ENCODE data around the gene FGD2. TPM values are rescaled to one million over a fixed set of nuclear protein-coding genes. Genes with fewer than 3 reads are reported as not detected.

FGD2 gene
- total RNA-seq, 4 donors from 2014 or later = 0.39 to 6.2 (median 5.0) TPM

GRCh38 chr6:37029249-37029971, 24.0 kb downstream of the FGD2 start:
- ATAC-seq (peak; percentile 77 to 82), DNase-seq (peak; percentile 41 to 69)
- Histone ChIP-seq H3K27ac (no peak overlapping the region), H3K4me3 (no peak overlapping the region), H3K9me3 (no peaks in the 10 kb centered on the region), H3K36me3 (no peaks in the 10 kb centered on the region), H3K4me1 (no peaks in the 10 kb centered on the region), H3K27me3 (no peaks in the 10 kb centered on the region)
- TF ChIP-seq POLR2A (IDR thresholded peaks at IDR 0.05) (no peak), CTCF (IDR thresholded peaks at IDR 0.05 in 4 of 5, conservative IDR thresholded peaks at IDR 0.05 in 1 of 5) (peak in 4 of 5 experiments; percentile 63 to 82 (median 76))
- in situ Hi-C loops (cut with MboI; ENCODE audit: low sequenced_read_pairs in 4 of 4) = loop anchor here in 1 of 4 donors (10.0 kb wide), 1 partner anchor 175 kb away; no protein-coding TSS in a partner anchor
- intact Hi-C loops (cut with DNase I; ENCODE audit: low total_unique reads) = loop anchor here (1.0 kb wide), 2 partner anchors 142 to 181 kb away; no protein-coding TSS in a partner anchor

- TF ChIP-seq CTCF (IDR thresholded peaks at IDR 0.05 in 4 of 5, conservative IDR thresholded peaks at IDR 0.05 in 1 of 5) (no peak), POLR2A (IDR thresholded peaks at IDR 0.05) (no peak)
- no peaks in the 10 kb centered on the region for H3K9me3 ChIP-seq
- ATAC-seq = no peak
- intact Hi-C loops (cut with DNase I; ENCODE audit: low total_unique reads) = no loop called here
- H3K4me3 ChIP-seq = no peak overlapping the region
- no peak for DNase-seq
- H3K36me3 ChIP-seq = no peaks in the 10 kb centered on the region
- in situ Hi-C loops (cut with MboI; ENCODE audit: low sequenced_read_pairs in 4 of 4) = no loop called here
- H3K27ac ChIP-seq = no peak overlapping the region
- no peaks in the 10 kb centered on the region for H3K27me3 ChIP-seq
- H3K4me1 ChIP-seq = no peaks in the 10 kb centered on the region
Measured at GRCh38 chr6:37030599-37030998, 25.1 kb downstream of the FGD2 start.

- H3K36me3 ChIP-seq = no peaks in the 10 kb centered on the region
- H3K27me3 ChIP-seq = no peaks in the 10 kb centered on the region
- H3K27ac ChIP-seq = no peak overlapping the region
- no peaks in the 10 kb centered on the region for H3K9me3 ChIP-seq
- no peaks in the 10 kb centered on the region for H3K4me1 ChIP-seq
- no peak overlapping the region for H3K4me3 ChIP-seq
- DNase-seq (no peak), ATAC-seq (no peak)
- in situ Hi-C loops (cut with MboI; ENCODE audit: low sequenced_read_pairs in 4 of 4) = no loop called here
- TF ChIP-seq CTCF (IDR thresholded peaks at IDR 0.05 in 4 of 5, conservative IDR thresholded peaks at IDR 0.05 in 1 of 5) (no peak), POLR2A (IDR thresholded peaks at IDR 0.05) (no peak)
- intact Hi-C loops (cut with DNase I; ENCODE audit: low total_unique reads) = no loop called here
Measured at GRCh38 chr6:37032239-37032638, 26.8 kb downstream of the FGD2 start.

GRCh38 chr6:37033255-37033654, 27.8 kb downstream of the FGD2 start:
- no peak overlapping the region for H3K4me3 ChIP-seq
- in situ Hi-C loops (cut with MboI; ENCODE audit: low sequenced_read_pairs in 4 of 4) (no loop called here), intact Hi-C loops (cut with DNase I; ENCODE audit: low total_unique reads) (no loop called here)
- no peaks in the 10 kb centered on the region for H3K27me3 ChIP-seq
- no peak for DNase-seq
- H3K9me3 ChIP-seq = no peaks in the 10 kb centered on the region
- TF ChIP-seq CTCF (IDR thresholded peaks at IDR 0.05 in 4 of 5, conservative IDR thresholded peaks at IDR 0.05 in 1 of 5) = no peak
- no peak overlapping the region for H3K27ac ChIP-seq
- H3K36me3 ChIP-seq = no peaks in the 10 kb centered on the region
- ATAC-seq = no peak
- peaks cover 0 to under 1% of the 10 kb centered on the region in 2 donors for H3K4me1 ChIP-seq

Data from gastrocnemius medialis (tissue), 4 donors.